WTC11 (cell line): ENCODE data around the gene WNT7A. TPM values are rescaled to one million over a fixed set of nuclear protein-coding genes. Genes with fewer than 3 reads are reported as not detected.
"Not testable (repeated sequence)": the region's sequence is repeated elsewhere in the genome, so short reads cannot be mapped to it uniquely, and the experiment has no call there.

Experiments used
- ATAC-seq: fragments of 200-7000 bp; cut with Tn5 transposase; 2 replicates; pipeline ENCODE4 v1.10.0; 2021; ENCODE audit warnings: mild to moderate bottlenecking, moderate library complexity
- CTCF ChIA-PET: fragments of 300-600 bp; sonication (Branson Sonifier 250); formaldehyde crosslinking; loops from one replicate; lab custom pipeline; 2021; ENCODE audit warnings: antibody characterized with exemption; lab: Charles Lee
- POLR2A ChIA-PET: fragments of 350-600 bp; sonication (Branson Sonifier 250); formaldehyde crosslinking; loops from one replicate; lab custom pipeline; 2021; ENCODE audit warnings: antibody characterized with exemption; lab: Charles Lee
- DNase-seq: peaks from one replicate; pipeline ENCODE4 v3.0.0; 2021; ENCODE audit warnings: low spot score
- H3K27ac Mint-ChIP-seq: 2 replicates; pipeline ENCODE4 v1.8.0; 2021; ENCODE audit warnings: mixed read lengths
- H3K27me3 Mint-ChIP-seq: 2 replicates; pipeline ENCODE4 v1.8.0; 2021; ENCODE audit warnings: low read depth, mild to moderate bottlenecking, moderate library complexity, mixed read lengths
- H3K36me3 Mint-ChIP-seq: 2 replicates; pipeline ENCODE4 v1.8.0; 2021; ENCODE audit warnings: mixed read lengths
- H3K4me1 Mint-ChIP-seq: 2 replicates; pipeline ENCODE4 v1.8.0; 2022; ENCODE audit warnings: mixed read lengths
- H3K4me3 Mint-ChIP-seq: 2 replicates; pipeline ENCODE4 v1.8.0; 2021; ENCODE audit warnings: mild to moderate bottlenecking, moderate library complexity, mixed read lengths
- H3K9me3 Mint-ChIP-seq: 2 replicates; pipeline ENCODE4 v1.8.0; 2021; ENCODE audit warnings: mixed read lengths
- AR ChIP-seq: fragments of 250-450 bp; sonication (Bioruptor Pico); IDR thresholded peaks from 2 replicates; pipeline ENCODE4 v1.9.0; 2021; ENCODE audit warnings: mild to moderate bottlenecking
- FOXJ3 ChIP-seq: sonication (generic); formaldehyde crosslinking; IDR thresholded peaks from 2 replicates; pipeline ENCODE4 v1.9.0; 2021; ENCODE audit warnings: missing genetic modification reagents, mild to moderate bottlenecking, borderline replicate concordance
- JAZF1 ChIP-seq: fragments of 250-450 bp; sonication (Bioruptor Pico); IDR thresholded peaks from 2 replicates; pipeline ENCODE4 v1.9.0; 2021; ENCODE audit warnings: moderate library complexity, mild to moderate bottlenecking, inconsistent platforms
- JUN ChIP-seq: sonication (generic); formaldehyde crosslinking; IDR thresholded peaks from 2 replicates; pipeline ENCODE4 v1.8.0; 2023; ENCODE audit warnings: mild to moderate bottlenecking, missing genetic modification reagents
- KAT7 ChIP-seq: sonication (generic); formaldehyde crosslinking; IDR thresholded peaks from 2 replicates; pipeline ENCODE4 v1.8.1; 2023; ENCODE audit warnings: missing genetic modification reagents, mild to moderate bottlenecking, borderline replicate concordance
- NFYB ChIP-seq: sonication (generic); formaldehyde crosslinking; conservative IDR thresholded peaks from 2 replicates; pipeline ENCODE4 v1.8.0; 2022; ENCODE audit warnings: low read depth, missing genetic modification reagents
- OVOL2 ChIP-seq: fragments of 250-450 bp; sonication (Bioruptor Pico); IDR thresholded peaks from 2 replicates; pipeline ENCODE4 v1.9.0; 2021; ENCODE audit warnings: mild to moderate bottlenecking, borderline replicate concordance
- PRRX2 ChIP-seq: fragments of 250-450 bp; sonication (Bioruptor Pico); IDR thresholded peaks from 2 replicates; pipeline ENCODE4 v1.8.0; 2021; ENCODE audit warnings: mild to moderate bottlenecking
- SMAD3 ChIP-seq: sonication (generic); formaldehyde crosslinking; IDR thresholded peaks from 2 replicates; pipeline ENCODE4 v1.8.0; 2022; ENCODE audit warnings: missing genetic modification reagents, mild to moderate bottlenecking, borderline replicate concordance
- SP1 ChIP-seq: sonication (generic); formaldehyde crosslinking; conservative IDR thresholded peaks from 2 replicates; pipeline ENCODE4 v1.8.1; 2022; ENCODE audit warnings: missing genetic modification reagents
- TCF7 ChIP-seq: sonication (generic); formaldehyde crosslinking; IDR thresholded peaks from 2 replicates; pipeline ENCODE4 v1.8.0; 2022; ENCODE audit warnings: mild to moderate bottlenecking, low read depth, missing genetic modification reagents, moderate library complexity
- USF2 ChIP-seq: sonication (generic); formaldehyde crosslinking; IDR thresholded peaks from 2 replicates; pipeline ENCODE4 v1.8.1; 2023; ENCODE audit warnings: mild to moderate bottlenecking, missing genetic modification reagents, moderate library complexity
- ZNF219 ChIP-seq: sonication (generic); formaldehyde crosslinking; IDR thresholded peaks from 2 replicates; pipeline ENCODE4 v1.8.0; 2023; ENCODE audit warnings: missing genetic modification reagents, mild to moderate bottlenecking, borderline replicate concordance
- total RNA-seq: library from RNA; stranded (reverse); gene quantifications from 3 replicates; pipeline ENCODE4 v1.2.3, GENCODE V29; 2021
- TF ChIP-seq, protein P1 (sequence below): sonication (generic); formaldehyde crosslinking; IDR thresholded peaks from 2 replicates; pipeline ENCODE4 v1.8.1; 2022; ENCODE audit warnings: missing genetic modification reagents, borderline replicate concordance
- TF ChIP-seq, protein P2 (sequence below): fragments of 200-600 bp; IDR thresholded peaks from 2 replicates; pipeline ENCODE4 v1.8.0; 2022; ENCODE audit warnings: antibody characterized with exemption
- TF ChIP-seq, protein P3 (sequence below): sonication (generic); formaldehyde crosslinking; IDR thresholded peaks from 2 replicates; pipeline ENCODE4 v1.8.1; 2023; ENCODE audit warnings: mild to moderate bottlenecking, missing genetic modification reagents
- TF ChIP-seq, protein P4 (sequence below): sonication (generic); formaldehyde crosslinking; IDR thresholded peaks from 2 replicates; pipeline ENCODE4 v1.8.0; 2022; ENCODE audit warnings: mild to moderate bottlenecking, missing genetic modification reagents

Gene WNT7A
- total RNA-seq, 1 experiment from 2014 or later, result 0.04 TPM

GRCh38 chr3:13858768-13859520, 20.9 kb downstream of the WNT7A start (continued):
- TF ChIP-seq, protein P1, sequence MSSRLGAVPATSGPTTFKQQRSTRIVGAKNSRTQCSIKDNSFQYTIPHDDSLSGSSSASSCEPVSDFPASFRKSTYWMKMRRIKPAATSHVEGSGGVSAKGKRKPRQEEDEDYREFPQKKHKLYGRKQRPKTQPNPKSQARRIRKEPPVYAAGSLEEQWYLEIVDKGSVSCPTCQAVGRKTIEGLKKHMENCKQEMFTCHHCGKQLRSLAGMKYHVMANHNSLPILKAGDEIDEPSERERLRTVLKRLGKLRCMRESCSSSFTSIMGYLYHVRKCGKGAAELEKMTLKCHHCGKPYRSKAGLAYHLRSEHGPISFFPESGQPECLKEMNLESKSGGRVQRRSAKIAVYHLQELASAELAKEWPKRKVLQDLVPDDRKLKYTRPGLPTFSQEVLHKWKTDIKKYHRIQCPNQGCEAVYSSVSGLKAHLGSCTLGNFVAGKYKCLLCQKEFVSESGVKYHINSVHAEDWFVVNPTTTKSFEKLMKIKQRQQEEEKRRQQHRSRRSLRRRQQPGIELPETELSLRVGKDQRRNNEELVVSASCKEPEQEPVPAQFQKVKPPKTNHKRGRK (CRISPR knock-in tag), result no peak
- no peak for TF ChIP-seq SP1 (CRISPR knock-in tag)
- TF ChIP-seq USF2 (CRISPR knock-in tag), result no peak
- no peak for TF ChIP-seq PRRX2 (CRISPR knock-in tag)
- no peak for TF ChIP-seq KAT7
- TF ChIP-seq, protein P2, sequence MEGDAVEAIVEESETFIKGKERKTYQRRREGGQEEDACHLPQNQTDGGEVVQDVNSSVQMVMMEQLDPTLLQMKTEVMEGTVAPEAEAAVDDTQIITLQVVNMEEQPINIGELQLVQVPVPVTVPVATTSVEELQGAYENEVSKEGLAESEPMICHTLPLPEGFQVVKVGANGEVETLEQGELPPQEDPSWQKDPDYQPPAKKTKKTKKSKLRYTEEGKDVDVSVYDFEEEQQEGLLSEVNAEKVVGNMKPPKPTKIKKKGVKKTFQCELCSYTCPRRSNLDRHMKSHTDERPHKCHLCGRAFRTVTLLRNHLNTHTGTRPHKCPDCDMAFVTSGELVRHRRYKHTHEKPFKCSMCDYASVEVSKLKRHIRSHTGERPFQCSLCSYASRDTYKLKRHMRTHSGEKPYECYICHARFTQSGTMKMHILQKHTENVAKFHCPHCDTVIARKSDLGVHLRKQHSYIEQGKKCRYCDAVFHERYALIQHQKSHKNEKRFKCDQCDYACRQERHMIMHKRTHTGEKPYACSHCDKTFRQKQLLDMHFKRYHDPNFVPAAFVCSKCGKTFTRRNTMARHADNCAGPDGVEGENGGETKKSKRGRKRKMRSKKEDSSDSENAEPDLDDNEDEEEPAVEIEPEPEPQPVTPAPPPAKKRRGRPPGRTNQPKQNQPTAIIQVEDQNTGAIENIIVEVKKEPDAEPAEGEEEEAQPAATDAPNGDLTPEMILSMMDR, result no peak

GRCh38 chr3:13857702-13858380, 22.0 kb downstream of the WNT7A start:
- CTCF ChIA-PET, result interaction anchor here (1.9 kb wide), 1 partner anchor 27 kb away, joined by 5 read pairs; no protein-coding TSS in a partner anchor
- no peak for DNase-seq
- Mint-ChIP-seq H3K4me3 (no peak overlapping the region), H3K4me1 (peaks cover 7% of the 10 kb centered on the region; the same call in 1 of the 2 replicates), H3K27me3 (no peaks in the 10 kb centered on the region; the same call in 1 of the 2 replicates), H3K36me3 (no peaks in the 10 kb centered on the region), H3K27ac (no peak overlapping the region), H3K9me3 (no peaks in the 10 kb centered on the region)
- ATAC-seq, result no peak
- TF ChIP-seq, protein P3, sequence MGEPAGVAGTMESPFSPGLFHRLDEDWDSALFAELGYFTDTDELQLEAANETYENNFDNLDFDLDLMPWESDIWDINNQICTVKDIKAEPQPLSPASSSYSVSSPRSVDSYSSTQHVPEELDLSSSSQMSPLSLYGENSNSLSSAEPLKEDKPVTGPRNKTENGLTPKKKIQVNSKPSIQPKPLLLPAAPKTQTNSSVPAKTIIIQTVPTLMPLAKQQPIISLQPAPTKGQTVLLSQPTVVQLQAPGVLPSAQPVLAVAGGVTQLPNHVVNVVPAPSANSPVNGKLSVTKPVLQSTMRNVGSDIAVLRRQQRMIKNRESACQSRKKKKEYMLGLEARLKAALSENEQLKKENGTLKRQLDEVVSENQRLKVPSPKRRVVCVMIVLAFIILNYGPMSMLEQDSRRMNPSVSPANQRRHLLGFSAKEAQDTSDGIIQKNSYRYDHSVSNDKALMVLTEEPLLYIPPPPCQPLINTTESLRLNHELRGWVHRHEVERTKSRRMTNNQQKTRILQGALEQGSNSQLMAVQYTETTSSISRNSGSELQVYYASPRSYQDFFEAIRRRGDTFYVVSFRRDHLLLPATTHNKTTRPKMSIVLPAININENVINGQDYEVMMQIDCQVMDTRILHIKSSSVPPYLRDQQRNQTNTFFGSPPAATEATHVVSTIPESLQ (CRISPR knock-in tag), result no peak
- no peak for TF ChIP-seq NFYB
- no peak for TF ChIP-seq JUN (CRISPR knock-in tag)
- no peak for TF ChIP-seq AR (CRISPR knock-in tag)
- no peak for TF ChIP-seq FOXJ3 (CRISPR knock-in tag)
- no peak for TF ChIP-seq OVOL2 (CRISPR knock-in tag)
- TF ChIP-seq ZNF219, result no peak
- TF ChIP-seq JAZF1 (CRISPR knock-in tag), result no peak
- TF ChIP-seq SMAD3 (CRISPR knock-in tag), result no peak
- no peak for TF ChIP-seq TCF7 (CRISPR knock-in tag)
- TF ChIP-seq, protein P4, sequence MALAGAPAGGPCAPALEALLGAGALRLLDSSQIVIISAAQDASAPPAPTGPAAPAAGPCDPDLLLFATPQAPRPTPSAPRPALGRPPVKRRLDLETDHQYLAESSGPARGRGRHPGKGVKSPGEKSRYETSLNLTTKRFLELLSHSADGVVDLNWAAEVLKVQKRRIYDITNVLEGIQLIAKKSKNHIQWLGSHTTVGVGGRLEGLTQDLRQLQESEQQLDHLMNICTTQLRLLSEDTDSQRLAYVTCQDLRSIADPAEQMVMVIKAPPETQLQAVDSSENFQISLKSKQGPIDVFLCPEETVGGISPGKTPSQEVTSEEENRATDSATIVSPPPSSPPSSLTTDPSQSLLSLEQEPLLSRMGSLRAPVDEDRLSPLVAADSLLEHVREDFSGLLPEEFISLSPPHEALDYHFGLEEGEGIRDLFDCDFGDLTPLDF (CRISPR knock-in tag), result no peak
- POLR2A ChIA-PET, result no interaction called here

DNA sequence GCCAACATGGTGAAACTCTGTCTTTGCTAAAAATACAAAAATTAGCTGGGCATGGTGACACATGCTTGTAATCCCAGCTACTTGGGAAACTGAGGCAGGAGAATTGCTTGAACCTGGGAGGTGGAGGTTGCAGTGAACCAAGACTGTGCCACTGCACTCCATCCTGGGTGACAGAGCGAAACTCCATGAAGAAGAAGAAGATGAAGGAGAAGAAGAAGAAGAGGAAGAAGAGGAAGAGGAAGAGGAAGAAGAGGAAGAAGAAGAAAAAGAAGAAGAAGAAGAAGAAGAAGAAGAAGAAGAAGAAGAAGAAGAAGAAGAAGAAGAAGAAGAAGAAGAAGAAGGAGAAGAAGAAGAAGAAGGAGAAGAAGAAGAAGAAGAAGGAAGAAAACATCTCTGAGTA, 23.2 kb downstream of the WNT7A start:
- ATAC-seq, H3K36me3 Mint-ChIP-seq, H3K4me3 Mint-ChIP-seq, H3K27me3 Mint-ChIP-seq, POLR2A ChIA-PET, H3K4me1 Mint-ChIP-seq, H3K27ac Mint-ChIP-seq, DNase-seq, H3K9me3 Mint-ChIP-seq: not testable (repeated sequence)
- CTCF ChIA-PET, result interaction anchor here (0.7 kb wide), 1 partner anchor 206 kb away, joined by 3 read pairs; no protein-coding TSS in a partner anchor
